ENCODE data around the gene BDH1.

BDH1 gene

DNA sequence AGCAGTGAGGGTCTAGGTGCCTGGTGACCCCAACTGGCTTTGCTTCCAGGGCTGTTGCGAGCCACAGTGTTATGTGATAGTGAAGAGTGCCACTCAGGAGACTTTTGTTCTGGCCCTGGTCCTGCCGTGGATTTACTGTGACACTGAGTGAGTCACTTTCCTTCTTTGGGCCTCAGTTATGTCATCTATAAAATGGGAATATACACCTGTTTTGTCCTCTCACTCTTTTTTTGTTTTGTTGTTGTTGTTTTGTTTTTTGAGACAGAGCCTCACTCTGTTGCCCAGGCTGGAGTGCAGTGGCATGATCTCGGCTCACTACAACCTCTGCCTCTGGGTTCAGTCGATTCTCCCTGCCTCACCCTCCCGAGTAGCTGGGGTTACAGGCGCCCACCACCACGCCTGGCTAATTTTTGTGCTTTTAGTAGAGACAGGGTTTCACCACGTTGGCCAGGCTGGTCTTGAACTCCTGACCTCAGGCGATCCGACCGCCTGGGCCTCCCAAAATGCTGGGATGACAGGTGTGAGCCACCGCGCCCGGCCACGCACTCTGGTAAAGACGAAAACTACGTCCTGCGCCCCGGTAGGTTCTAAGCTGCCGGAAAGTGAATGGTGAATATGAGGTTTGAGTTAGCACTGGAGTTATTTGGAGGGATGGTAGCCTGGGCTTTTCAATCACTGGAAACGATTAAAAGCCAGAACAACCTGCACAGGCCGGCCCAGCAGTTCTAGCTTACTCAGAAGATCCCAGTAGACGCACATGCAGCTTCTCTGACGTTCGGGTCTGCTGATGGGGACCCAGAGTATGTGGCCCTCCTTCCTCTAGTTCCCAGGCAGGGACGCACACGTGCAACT, 46.6 kb downstream of the BDH1 start:
- TF ChIP-seq, protein P1, sequence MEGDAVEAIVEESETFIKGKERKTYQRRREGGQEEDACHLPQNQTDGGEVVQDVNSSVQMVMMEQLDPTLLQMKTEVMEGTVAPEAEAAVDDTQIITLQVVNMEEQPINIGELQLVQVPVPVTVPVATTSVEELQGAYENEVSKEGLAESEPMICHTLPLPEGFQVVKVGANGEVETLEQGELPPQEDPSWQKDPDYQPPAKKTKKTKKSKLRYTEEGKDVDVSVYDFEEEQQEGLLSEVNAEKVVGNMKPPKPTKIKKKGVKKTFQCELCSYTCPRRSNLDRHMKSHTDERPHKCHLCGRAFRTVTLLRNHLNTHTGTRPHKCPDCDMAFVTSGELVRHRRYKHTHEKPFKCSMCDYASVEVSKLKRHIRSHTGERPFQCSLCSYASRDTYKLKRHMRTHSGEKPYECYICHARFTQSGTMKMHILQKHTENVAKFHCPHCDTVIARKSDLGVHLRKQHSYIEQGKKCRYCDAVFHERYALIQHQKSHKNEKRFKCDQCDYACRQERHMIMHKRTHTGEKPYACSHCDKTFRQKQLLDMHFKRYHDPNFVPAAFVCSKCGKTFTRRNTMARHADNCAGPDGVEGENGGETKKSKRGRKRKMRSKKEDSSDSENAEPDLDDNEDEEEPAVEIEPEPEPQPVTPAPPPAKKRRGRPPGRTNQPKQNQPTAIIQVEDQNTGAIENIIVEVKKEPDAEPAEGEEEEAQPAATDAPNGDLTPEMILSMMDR (conservative IDR thresholded peaks at IDR 0.05; ENCODE audit: control insufficient read depth, insufficient read depth, low read depth, low read length), result no peak
- DNase-seq (ENCODE audit: low read depth), result no peak
- peak overlapping the region; percentile 50 for H3K4me3 ChIP-seq (ENCODE audit: control insufficient read depth, low read depth, low read length)

DNA sequence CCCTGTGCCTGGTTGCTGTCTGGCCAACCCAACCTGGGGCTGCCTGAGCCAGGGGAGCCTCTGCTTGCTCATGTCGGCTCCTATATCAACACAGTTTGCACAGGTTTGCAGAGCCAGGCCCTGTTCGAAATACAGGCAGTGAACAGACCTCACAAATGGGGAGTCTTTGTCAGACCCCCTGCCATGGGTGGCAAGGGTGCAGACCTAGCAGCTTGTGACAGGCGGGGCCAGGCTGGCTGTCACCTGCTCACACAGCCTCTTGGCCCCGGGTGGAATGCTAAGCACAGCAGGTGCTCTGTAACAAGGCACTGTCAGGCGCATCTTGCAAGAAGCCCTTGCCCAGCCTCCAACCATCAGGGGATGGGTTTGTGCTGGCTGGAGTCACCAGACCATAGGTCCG, 47.3 kb downstream of the BDH1 start:
- TF ChIP-seq, protein P1 (conservative IDR thresholded peaks at IDR 0.05; ENCODE audit: control insufficient read depth, insufficient read depth, low read depth, low read length), result no peak

DNA sequence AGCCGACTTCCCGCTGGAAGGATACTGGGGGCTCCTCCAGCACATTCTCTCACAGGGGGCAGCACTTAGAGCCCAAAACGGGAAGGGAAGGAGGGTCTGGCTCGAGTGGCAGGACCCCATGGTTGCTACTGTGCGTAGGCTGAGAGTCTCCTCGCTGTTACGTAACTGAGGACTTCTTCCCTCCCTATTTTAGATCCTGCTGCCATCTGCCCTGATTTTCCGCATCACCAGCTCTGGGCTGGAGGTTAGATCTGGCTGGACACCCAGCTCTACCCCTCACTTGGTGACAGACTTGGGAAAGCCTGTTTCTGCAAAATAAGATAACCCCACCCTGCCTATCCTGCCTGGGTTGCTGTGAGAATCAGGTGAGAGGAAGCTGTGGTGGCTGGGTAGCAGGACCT, 47.7 kb downstream of the BDH1 start:
- no peak for DNase-seq (ENCODE audit: low read depth)
- no peak overlapping the region for H3K4me3 ChIP-seq (ENCODE audit: control insufficient read depth, low read depth, low read length)
- TF ChIP-seq, protein P1 (conservative IDR thresholded peaks at IDR 0.05; ENCODE audit: control insufficient read depth, insufficient read depth, low read depth, low read length), result no peak

More for the DNA sequence above, 47.3 kb downstream of the BDH1 start:
- DNase-seq (ENCODE audit: low read depth), result no peak
- H3K4me3 ChIP-seq (ENCODE audit: control insufficient read depth, low read depth, low read length), result no peak overlapping the region

DNA sequence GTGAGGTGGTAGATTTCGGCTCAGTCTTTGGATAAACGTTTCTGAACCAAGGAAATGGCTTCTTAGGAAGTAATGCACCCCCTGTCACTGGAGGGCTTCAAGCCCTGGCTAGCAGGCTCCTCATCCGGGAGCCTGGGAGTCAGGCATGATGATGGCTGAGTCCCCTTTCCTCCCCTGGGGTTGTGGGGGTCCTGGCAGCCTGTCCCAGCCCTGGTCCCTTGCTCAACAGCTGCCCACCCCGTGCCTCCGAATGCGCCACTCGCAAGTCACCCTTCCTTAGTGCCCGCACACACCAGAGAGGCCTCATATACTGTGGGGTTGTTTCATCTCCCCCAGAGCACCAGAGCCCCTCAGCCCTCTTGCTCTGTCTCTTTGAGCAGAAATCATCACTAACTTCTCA, 48.2 kb downstream of the BDH1 start:
- DNase-seq (ENCODE audit: low read depth), result no peak
- no peak overlapping the region for H3K4me3 ChIP-seq (ENCODE audit: control insufficient read depth, low read depth, low read length)
- TF ChIP-seq, protein P1 (conservative IDR thresholded peaks at IDR 0.05; ENCODE audit: control insufficient read depth, insufficient read depth, low read depth, low read length), result no peak

DNA sequence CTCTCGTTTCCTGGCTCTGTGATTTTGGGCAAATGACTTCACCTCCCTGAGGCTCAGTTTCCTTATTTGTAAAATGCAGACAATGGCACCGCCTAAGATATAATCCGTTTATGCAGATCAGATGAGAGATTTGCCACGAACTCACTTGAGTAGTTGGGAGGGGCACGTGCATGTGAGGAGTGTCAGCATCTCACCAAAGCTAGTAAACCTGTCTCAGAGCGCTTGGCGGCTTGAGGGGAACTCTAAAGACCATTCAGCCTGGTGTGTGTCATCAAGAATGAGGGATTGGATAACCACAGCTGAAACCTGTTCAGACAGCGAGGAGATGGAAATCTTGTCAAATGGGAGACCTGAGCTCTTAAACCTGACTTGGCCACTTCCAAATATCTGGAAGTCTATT, 48.7 kb downstream of the BDH1 start:
- TF ChIP-seq, protein P1 (conservative IDR thresholded peaks at IDR 0.05; ENCODE audit: control insufficient read depth, insufficient read depth, low read depth, low read length), result no peak
- no peak overlapping the region for H3K4me3 ChIP-seq (ENCODE audit: control insufficient read depth, low read depth, low read length)
- no peak for DNase-seq (ENCODE audit: low read depth)

DNA sequence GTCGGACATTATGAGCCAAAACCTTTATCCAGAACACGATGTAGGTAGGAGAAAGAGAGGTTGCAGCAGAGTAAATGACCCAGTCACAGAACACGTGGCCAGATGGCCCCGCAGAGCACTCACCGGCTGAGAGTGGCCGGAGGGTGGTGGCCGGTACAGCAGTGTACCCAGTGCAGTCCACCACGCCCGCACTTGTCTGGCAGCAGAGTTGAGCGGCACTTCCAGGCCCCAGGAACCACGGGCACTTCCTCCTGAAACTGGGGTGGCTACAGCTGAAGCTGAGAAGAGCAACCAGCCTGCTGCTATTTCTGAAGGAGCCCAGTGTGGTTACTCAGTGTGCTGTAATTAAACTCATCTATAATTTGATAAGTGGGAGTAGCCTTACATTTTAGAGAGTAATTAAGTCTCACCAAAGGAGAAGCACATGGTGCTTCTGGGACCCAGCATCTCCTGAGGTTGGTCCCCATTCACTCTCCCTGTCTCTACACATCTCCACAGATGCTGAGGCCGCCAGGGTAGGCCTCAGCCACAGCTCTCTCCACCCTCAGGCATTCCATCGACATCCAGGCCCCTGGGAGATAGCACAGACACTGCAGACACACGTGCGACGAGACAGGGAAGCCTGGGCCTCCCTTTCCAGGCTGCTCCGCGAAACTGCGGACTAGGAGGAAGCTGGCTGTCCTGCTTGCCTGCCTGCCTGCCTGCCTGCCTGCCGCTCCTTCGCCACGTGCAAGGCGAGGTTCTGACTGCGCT, 49.8 kb downstream of the BDH1 start:
- TF ChIP-seq, protein P1 (conservative IDR thresholded peaks at IDR 0.05; ENCODE audit: control insufficient read depth, insufficient read depth, low read depth, low read length), result no peak
- H3K4me3 ChIP-seq (ENCODE audit: control insufficient read depth, low read depth, low read length), result no peak overlapping the region

More for the DNA sequence above, 49.8 kb downstream of the BDH1 start:
- DNase-seq (ENCODE audit: low read depth), result no peak
